GM10266 (cell line): Measurements from ENCODE around the gene MMP2.

Source experiments
- DNase-seq: peaks from one replicate; pipeline ENCODE4 v3.0.0; 2012; ENCODE audit errors: extremely low spot score
- CTCF ChIP-seq: IDR thresholded peaks from 2 replicates; pipeline ENCODE4 v1.5.1; 2012; ENCODE audit warnings: mild to moderate bottlenecking, low read depth; ENCODE audit not compliant: control insufficient read depth, insufficient read depth; ENCODE audit errors: missing control alignments

MMP2 gene

GRCh38 chr16:55534756-55535155 is 55.8 kb downstream of the MMP2 start:
- no peak for DNase-seq
- TF ChIP-seq CTCF, result no peak

DNA sequence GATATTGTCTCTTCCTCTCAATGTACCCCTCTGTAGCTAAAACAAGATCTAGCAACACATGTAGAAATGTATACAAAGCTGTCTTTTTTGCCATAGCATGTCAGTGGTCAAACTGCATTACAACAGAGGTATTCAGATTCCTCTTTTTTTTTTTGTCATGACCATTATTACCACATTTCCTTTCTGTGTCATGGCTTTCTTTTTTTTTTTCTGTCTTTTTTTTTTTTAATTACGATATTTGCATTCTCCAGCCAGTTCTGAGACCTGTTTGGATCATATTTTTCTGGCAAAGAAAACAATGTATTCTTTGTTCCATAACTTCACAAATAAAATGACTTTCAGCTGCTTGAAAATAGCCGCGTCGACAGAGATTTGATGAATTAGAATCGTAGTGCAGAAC is 60.1 kb downstream of the MMP2 start:
- TF ChIP-seq CTCF, result no peak
- no peak for DNase-seq

DNA sequence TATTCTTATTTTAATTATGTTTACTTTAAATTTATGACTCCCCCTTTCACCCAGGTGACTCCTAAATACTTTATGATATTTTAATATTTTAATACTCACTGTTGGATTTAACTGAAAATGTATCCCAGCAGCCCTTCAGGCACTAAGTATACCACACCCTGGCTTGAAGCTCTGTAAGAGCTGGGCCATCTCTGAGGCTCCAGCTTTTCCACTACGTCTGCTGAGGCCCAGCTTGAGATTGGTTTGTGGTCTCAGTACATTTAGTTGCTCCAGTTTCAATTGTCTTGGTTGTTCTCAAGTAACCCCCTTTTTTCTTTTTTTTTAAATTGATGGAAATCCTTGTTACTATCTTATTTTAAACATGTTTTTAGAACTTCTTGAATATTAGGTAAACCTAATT is 60.5 kb downstream of the MMP2 start:
- no peak for TF ChIP-seq CTCF
- no peak for DNase-seq

- TF ChIP-seq CTCF, result no peak
- no peak for DNase-seq
Measured at GRCh38 chr16:55540221-55540620, 61.2 kb downstream of the MMP2 start.

DNA sequence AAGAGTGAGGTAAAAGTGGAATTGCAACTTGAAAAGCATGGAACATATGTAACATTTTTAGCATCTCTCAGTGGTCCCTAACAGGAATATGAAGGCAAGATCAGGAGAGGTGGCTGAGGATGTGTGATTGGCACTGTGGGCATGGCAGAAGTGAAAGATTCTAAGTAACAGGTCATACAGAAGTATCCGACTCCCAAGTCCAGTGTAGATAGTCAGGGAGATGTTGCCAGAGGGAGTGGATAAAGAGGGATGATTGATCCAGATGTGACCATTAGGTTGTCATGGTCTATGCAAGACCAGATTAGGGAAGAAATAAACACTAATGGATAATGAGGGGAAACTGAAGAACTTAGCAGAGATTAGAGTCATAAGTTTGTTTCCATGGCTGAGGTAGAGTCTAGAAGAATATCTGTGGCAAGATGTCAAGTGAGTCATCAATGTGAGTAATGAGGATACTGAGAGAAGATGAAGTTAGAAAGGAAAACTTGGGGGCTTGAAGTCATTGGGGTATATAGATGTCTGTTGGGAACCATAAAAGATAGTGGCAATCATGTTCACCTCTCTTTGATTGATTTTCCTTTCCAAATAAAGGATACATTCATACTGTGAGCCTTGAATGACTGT is 63.6 kb downstream of the MMP2 start:
- no peak for DNase-seq
- TF ChIP-seq CTCF, result no peak

GRCh38 chr16:55543472-55543871 is 64.5 kb downstream of the MMP2 start:
- no peak for DNase-seq
- TF ChIP-seq CTCF, result no peak

- TF ChIP-seq CTCF, result no peak
- DNase-seq, result no peak
Measured at GRCh38 chr16:55552621-55553020, 73.6 kb downstream of the MMP2 start.
